ELR (cell line): Measurements from ENCODE around the gene MIEF1.

Source experiments
- DNase-seq: peaks from one replicate; pipeline ENCODE4 v3.0.0-alpha.2; 2015; ENCODE audit warnings: low read depth

MIEF1 gene

GRCh38 chr22:39558254-39558727, 56.2 kb downstream of the MIEF1 start:
- no peak for DNase-seq

GRCh38 chr22:39558950-39559349, 56.9 kb downstream of the MIEF1 start:
- no peak for DNase-seq

DNA sequence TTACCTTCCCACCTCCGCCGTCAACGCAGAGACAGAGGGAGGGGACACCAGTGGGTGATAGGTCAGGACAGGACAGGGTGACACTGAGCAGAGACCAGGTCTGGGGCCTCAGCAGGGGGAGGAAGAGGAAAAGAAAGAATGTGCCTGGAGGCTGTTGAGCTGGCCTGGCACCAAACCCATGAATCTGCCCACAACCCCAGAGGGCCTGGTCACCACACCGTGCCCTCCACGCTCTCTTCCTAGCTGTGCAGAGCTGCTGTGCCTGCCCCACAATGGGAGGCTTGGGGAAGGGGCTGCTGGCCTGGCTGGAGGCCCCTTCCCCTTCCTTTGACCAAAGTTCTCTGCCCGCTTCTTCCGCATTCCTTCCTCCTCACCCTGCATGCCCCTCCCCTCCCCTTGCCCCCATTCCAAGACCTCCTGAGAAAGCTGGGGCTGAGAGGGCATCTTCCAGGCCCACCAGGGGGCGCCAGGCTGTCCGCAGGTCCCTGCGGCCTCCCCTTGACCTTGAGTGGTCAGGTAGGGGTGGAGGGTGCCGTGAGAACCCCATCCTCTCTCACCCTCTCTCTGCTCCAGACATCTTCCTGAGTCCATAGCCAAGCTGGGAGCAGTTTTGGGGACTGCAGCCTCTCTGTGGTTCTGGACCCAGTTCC, 57.5 kb downstream of the MIEF1 start:
- DNase-seq: peak; percentile 39

DNA sequence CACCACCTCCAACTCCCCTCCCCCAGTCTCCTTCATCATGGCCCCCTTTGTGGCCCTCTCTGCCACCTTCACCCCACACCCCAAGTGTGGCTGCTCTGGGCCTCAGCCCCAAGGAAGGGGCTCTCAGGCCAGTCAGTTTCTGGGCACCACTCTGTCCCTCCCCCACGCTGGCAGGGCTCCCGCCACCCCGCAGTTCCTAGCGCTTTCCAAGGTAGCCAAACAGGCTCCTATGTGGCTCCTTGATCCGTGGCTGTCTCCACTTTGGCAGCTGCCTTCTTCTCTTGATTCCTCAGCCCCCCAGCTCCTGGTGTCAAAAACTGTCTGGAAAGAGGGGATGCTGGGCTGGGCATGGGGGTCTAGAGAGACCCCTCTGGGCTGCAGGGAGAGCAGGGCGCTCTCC, 58.0 kb downstream of the MIEF1 start:
- no peak for DNase-seq

- no peak for DNase-seq
Measured at GRCh38 chr22:39562839-39563489, 60.9 kb downstream of the MIEF1 start.

- no peak for DNase-seq
Measured at GRCh38 chr22:39563571-39564428, 61.7 kb downstream of the MIEF1 start.

- DNase-seq: no peak
Measured at GRCh38 chr22:39565414-39565944, 63.4 kb downstream of the MIEF1 start.

DNA sequence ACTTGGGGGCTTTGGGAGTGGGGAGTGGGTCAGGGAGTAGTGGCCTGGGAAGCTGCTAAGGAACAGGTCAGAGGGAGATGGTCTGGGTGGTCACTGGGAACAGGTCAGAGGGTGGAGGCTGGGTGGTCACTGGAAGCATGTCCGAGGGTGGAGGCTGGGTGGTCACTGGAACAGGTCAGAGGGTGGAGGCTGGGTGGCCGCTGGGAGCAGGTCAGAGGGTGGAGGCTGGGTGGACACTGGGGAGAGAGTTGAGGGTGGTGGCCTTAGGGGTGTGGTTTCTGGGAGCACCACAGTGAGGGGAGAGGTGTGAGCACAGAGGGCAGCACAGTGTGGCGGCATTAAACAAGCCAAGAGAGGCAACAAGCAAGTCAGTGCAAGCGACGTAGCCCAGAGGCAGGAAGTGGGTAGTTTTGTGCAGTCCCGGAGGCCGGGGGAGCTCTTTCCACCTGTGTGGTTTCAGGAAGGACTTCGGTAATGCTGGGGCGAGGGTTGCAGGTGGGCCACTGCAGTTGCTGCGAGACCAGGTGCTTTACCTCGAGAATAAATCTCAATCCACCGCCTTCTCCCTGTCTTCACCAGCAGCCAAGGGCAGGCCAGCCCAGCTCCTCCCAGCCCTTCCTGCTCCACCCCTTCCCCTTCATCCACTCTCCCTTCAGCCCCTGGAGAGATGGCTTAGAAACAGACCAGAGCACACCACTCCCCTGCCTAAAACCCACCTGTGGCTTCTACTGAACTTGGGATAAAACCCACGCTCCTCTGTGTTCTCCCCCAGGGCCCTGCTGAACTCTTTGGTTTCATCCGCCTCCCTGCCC, 65.3 kb downstream of the MIEF1 start:
- DNase-seq: no peak
